K562 (cell line): ENCODE data around the gene ZNF48. TPM values are rescaled to one million over a fixed set of nuclear protein-coding genes. Genes with fewer than 3 reads are reported as not detected.
A peak's percentile ranks its signal among the peaks of the same experiment; 100 is the strongest.

Experiments used
- BRD4 ChIP-seq: fragments of 200-600 bp; sonication (generic); IDR thresholded peaks from 2 replicates; pipeline ENCODE4 v1.6.1; 2017; ENCODE audit warnings: inconsistent platforms
- CBFA2T2 ChIP-seq: fragments of 450-650 bp; conservative IDR thresholded peaks from 2 replicates; pipeline ENCODE4 v1.6.1; 2017; ENCODE audit warnings: mild to moderate bottlenecking
- CBFB ChIP-seq: sonication (generic); formaldehyde crosslinking; IDR thresholded peaks from 2 replicates; pipeline ENCODE4 v1.4.0; 2020; ENCODE audit warnings: mild to moderate bottlenecking, missing genetic modification reagents
- HMGXB4 ChIP-seq: sonication (generic); formaldehyde crosslinking; IDR thresholded peaks from 2 replicates; pipeline ENCODE4 v1.8.1; 2023; ENCODE audit warnings: mild to moderate bottlenecking, missing genetic modification reagents
- MBD1 ChIP-seq: fragments of 250-450 bp; sonication (Bioruptor Pico); IDR thresholded peaks from 2 replicates; pipeline ENCODE4 v1.8.0; 2022; ENCODE audit warnings: inconsistent platforms
- MTA1 ChIP-seq: fragments of 450-650 bp; IDR thresholded peaks from 2 replicates; pipeline ENCODE4 v1.6.1; 2017; ENCODE audit warnings: borderline replicate concordance
- NCOA6 ChIP-seq: fragments of 450-650 bp; IDR thresholded peaks from 2 replicates; pipeline ENCODE4 v1.6.1; 2017; ENCODE audit warnings: mild to moderate bottlenecking
- PTTG1 ChIP-seq: fragments of 450-650 bp; IDR thresholded peaks from 2 replicates; pipeline ENCODE4 v1.6.1; 2016; ENCODE audit warnings: low read depth, mild to moderate bottlenecking, missing genetic modification characterization, missing compliant biosample characterization
- ZBTB2 ChIP-seq: fragments of 450-650 bp; IDR thresholded peaks from 2 replicates; pipeline ENCODE4 v1.6.1; 2016; ENCODE audit warnings: antibody characterized with exemption
- ZNF24 ChIP-seq: fragments of 450-650 bp; IDR thresholded peaks from 2 replicates; pipeline ENCODE4 v1.6.1; 2016
- ZNF449 ChIP-seq: fragments of 250-450 bp; sonication (Bioruptor Pico); IDR thresholded peaks from 2 replicates; pipeline ENCODE4 v1.8.0; 2022; ENCODE audit warnings: moderate library complexity, mild to moderate bottlenecking, inconsistent platforms
- ZNF592 ChIP-seq: fragments of 450-650 bp; IDR thresholded peaks from 2 replicates; pipeline ENCODE4 v1.6.1; 2017; ENCODE audit warnings: antibody characterized with exemption, mild to moderate bottlenecking
- ZNF695 ChIP-seq: fragments of 450-650 bp; formaldehyde crosslinking; IDR thresholded peaks from 2 replicates; pipeline ENCODE4 v1.4.0; 2020; ENCODE audit warnings: mild to moderate bottlenecking, moderate library complexity
- ZNF717 ChIP-seq: fragments of 250-450 bp; sonication (Bioruptor Pico); IDR thresholded peaks from 2 replicates; pipeline ENCODE4 v1.5.0; 2021
- ZSCAN32 ChIP-seq: fragments of 450-650 bp; formaldehyde crosslinking; IDR thresholded peaks from 2 replicates; pipeline ENCODE4 v1.4.0; 2020; ENCODE audit warnings: mild to moderate bottlenecking, moderate library complexity
- polyA plus RNA-seq, 8 experiments: library from polyadenylated mRNA; depleted of rRNA in 4 of 8; stranded (reverse) in 5 of 8; unstranded in 3 of 8; fragments of >200 nt; fragmentation: Nextera tagmentation in 2 of 8; fragmentation: Illumina TruSeq in 1 of 8; extraction: Ambion mirVana in 2 of 8; extraction: Trizol in 1 of 8; gene quantifications; 2 replicates each; pipeline versions ENCODE4 v1.2.1 to v1.2.3, GENCODE V29; 2011 to 2014; ENCODE audit warnings: inconsistent platforms in 1 of 8, missing spikeins in 1 of 8
- total RNA-seq, 7 experiments: library from RNA; depleted of rRNA in 6 of 7; stranded (reverse); fragments of >200 nt in 6 of 7; fragmentation: Illumina TruSeq in 2 of 7; extraction: Trizol in 2 of 7; gene quantifications; 2 replicates each; pipeline versions ENCODE4 v1.2.1 to v1.2.3, GENCODE V29; 2011 to 2021; ENCODE audit warnings: low replicate concordance in 1 of 7

ZNF48 gene
- total and polyA plus RNA-seq, 9 of the 15 experiments (the other 6 are each of a cell fraction or from before 2014, with no cell fraction given): 0.38 to 11.6 (median 4.7) TPM

- TF ChIP-seq HMGXB4 (CRISPR knock-in tag) (no peak), BRD4 (peak; percentile 6; the same call in 1 of the 2 replicates), MTA1 (0 out of 2 replicates have a peak, but pooled peaks have one; percentile 54), ZNF717 (CRISPR knock-in tag) (no peak), PTTG1 (tag) (no peak), CBFB (CRISPR knock-in tag) (peak; percentile 38; the same call in 1 of the 2 replicates), ZBTB2 (peak; percentile 20; the same call in 1 of the 2 replicates), CBFA2T2 (no peak), NCOA6 (no peak), ZNF695 (CRISPR knock-in tag) (no peak), ZNF592 (no peak), ZNF24 (no peak), ZSCAN32 (CRISPR knock-in tag) (0 out of 2 replicates have a peak, but pooled peaks have one; percentile 21), ZNF449 (no peak), MBD1 (CRISPR knock-in tag) (no peak)
Measured at GRCh38 chr16:30378236-30379157, 16.7 kb upstream of the ZNF48 start (continued).
